ENCODE data around the gene TSC22D1.

Gene TSC22D1

GRCh38 chr13:44403461-44404056 lies 172.6 kb downstream of the TSC22D1 start:
- H3K9me3 ChIP-seq (replicated peaks; ENCODE audit: insufficient read depth, low read length) = no peaks in the 10 kb centered on the region
- H3K27ac ChIP-seq (ENCODE audit: low read length) = no peak overlapping the region
- no peak overlapping the region for H3K4me3 ChIP-seq (ENCODE audit: low read length)
- H3F3A ChIP-seq (ENCODE audit: insufficient read depth, low read length) = no peaks in the 10 kb centered on the region
- no peaks in the 10 kb centered on the region for H3K9me2 ChIP-seq (replicated peaks; ENCODE audit: insufficient read depth, low read length)
- no peak overlapping the region for H3K9ac ChIP-seq (ENCODE audit: low read length)
- no peaks in the 10 kb centered on the region for H4K20me1 ChIP-seq (ENCODE audit: insufficient read depth, low read length)
- no peak overlapping the region for H2AFZ ChIP-seq (ENCODE audit: low read length)
- no peaks in the 10 kb centered on the region for H3K27me3 ChIP-seq (replicated peaks; ENCODE audit: insufficient read depth, low read length)
- TF ChIP-seq EZH2phosphoT487 (IDR thresholded peaks at IDR 0.05; ENCODE audit: low read length) = no peak
- TF ChIP-seq EZH2 (optimal IDR thresholded peaks at IDR 0.05; ENCODE audit: low read depth, low read length) = no peak
- TF ChIP-seq CTCF (IDR thresholded peaks at IDR 0.05; ENCODE audit: low read length) = no peak
- H3K36me3 ChIP-seq (replicated peaks; ENCODE audit: insufficient read depth, low read length) = no peaks in the 10 kb centered on the region
- DNase-seq = no peak
- no peaks in the 10 kb centered on the region for H3K79me2 ChIP-seq (ENCODE audit: low read length)
- no peak overlapping the region for H3K4me2 ChIP-seq (ENCODE audit: low read depth, low read length)
- H3K4me1 ChIP-seq (ENCODE audit: low read length) = no peaks in the 10 kb centered on the region

- H2AFZ ChIP-seq (ENCODE audit: low read length) = no peak overlapping the region
- TF ChIP-seq EZH2phosphoT487 (IDR thresholded peaks at IDR 0.05; ENCODE audit: low read length) (no peak), CTCF (IDR thresholded peaks at IDR 0.05; ENCODE audit: low read length) (no peak), EZH2 (optimal IDR thresholded peaks at IDR 0.05; ENCODE audit: low read depth, low read length) (no peak)
- H3K9me3 ChIP-seq (replicated peaks; ENCODE audit: insufficient read depth, low read length) = no peaks in the 10 kb centered on the region
- no peaks in the 10 kb centered on the region for H3K36me3 ChIP-seq (replicated peaks; ENCODE audit: insufficient read depth, low read length)
- H3K9ac ChIP-seq (ENCODE audit: low read length) = no peak overlapping the region
- no peaks in the 10 kb centered on the region for H3K9me2 ChIP-seq (replicated peaks; ENCODE audit: insufficient read depth, low read length)
- H3F3A ChIP-seq (ENCODE audit: insufficient read depth, low read length) = no peaks in the 10 kb centered on the region
- no peaks in the 10 kb centered on the region for H3K79me2 ChIP-seq (ENCODE audit: low read length)
- no peak overlapping the region for H3K4me3 ChIP-seq (ENCODE audit: low read length)
- no peak for DNase-seq
- no peaks in the 10 kb centered on the region for H4K20me1 ChIP-seq (ENCODE audit: insufficient read depth, low read length)
- H3K27me3 ChIP-seq (replicated peaks; ENCODE audit: insufficient read depth, low read length) = no peaks in the 10 kb centered on the region
- H3K27ac ChIP-seq (ENCODE audit: low read length) = no peak overlapping the region
- H3K4me1 ChIP-seq (ENCODE audit: low read length) = no peaks in the 10 kb centered on the region
- H3K4me2 ChIP-seq (ENCODE audit: low read depth, low read length) = no peak overlapping the region
Observed at GRCh38 chr13:44402899-44403445, 173.2 kb downstream of the TSC22D1 start.

GRCh38 chr13:44401577-44401976 lies 174.6 kb downstream of the TSC22D1 start:
- no peaks in the 10 kb centered on the region for H3K4me1 ChIP-seq (ENCODE audit: low read length)
- H3K79me2 ChIP-seq (ENCODE audit: low read length) = no peaks in the 10 kb centered on the region
- no peak for TF ChIP-seq CTCF (IDR thresholded peaks at IDR 0.05; ENCODE audit: low read length)
- TF ChIP-seq EZH2 (optimal IDR thresholded peaks at IDR 0.05; ENCODE audit: low read depth, low read length) = no peak
- TF ChIP-seq EZH2phosphoT487 (IDR thresholded peaks at IDR 0.05; ENCODE audit: low read length) = no peak
- no peak overlapping the region for H3K4me2 ChIP-seq (ENCODE audit: low read depth, low read length)
- no peaks in the 10 kb centered on the region for H3K9me2 ChIP-seq (replicated peaks; ENCODE audit: insufficient read depth, low read length)
- H3K36me3 ChIP-seq (replicated peaks; ENCODE audit: insufficient read depth, low read length) = no peaks in the 10 kb centered on the region
- no peaks in the 10 kb centered on the region for H3K9me3 ChIP-seq (replicated peaks; ENCODE audit: insufficient read depth, low read length)
- H3F3A ChIP-seq (ENCODE audit: insufficient read depth, low read length) = no peaks in the 10 kb centered on the region
- H3K27me3 ChIP-seq (replicated peaks; ENCODE audit: insufficient read depth, low read length) = no peaks in the 10 kb centered on the region
- H4K20me1 ChIP-seq (ENCODE audit: insufficient read depth, low read length) = no peaks in the 10 kb centered on the region
- no peak overlapping the region for H3K4me3 ChIP-seq (ENCODE audit: low read length)
- H2AFZ ChIP-seq (ENCODE audit: low read length) = no peak overlapping the region
- no peak overlapping the region for H3K9ac ChIP-seq (ENCODE audit: low read length)
- H3K27ac ChIP-seq (ENCODE audit: low read length) = no peak overlapping the region
- DNase-seq = no peak

All from MM.1S (cell line).